ENCODE data around the gene TRIO.

- TF ChIP-seq CTCF (IDR thresholded peaks at IDR 0.05) (no peak), POLR2A (IDR thresholded peaks at IDR 0.05) (no peak)
Measured at GRCh38 chr5:14202462-14202861, 59.3 kb downstream of the TRIO start.
